Placental epithelial cell (primary cell): ENCODE measurements around the gene SP2. TPM values are rescaled to one million over a fixed set of nuclear protein-coding genes. Genes with fewer than 3 reads are reported as not detected.

Source experiments
- total RNA-seq: library from RNA; depleted of rRNA; stranded (reverse); fragments of >200 nt; gene quantifications from 2 replicates; pipeline ENCODE4 v1.2.3, GENCODE V29; 2012

SP2 gene
- 2.4 and 3.1 TPM in 2 replicates for total RNA-seq

GRCh38 chr17:47895856-47896671, at the start of gene SP2:
Gene SP2 (plus strand): TSS chr17:47896236. CDS start chr17:47896287, 51 bp downstream.

GRCh38 chr17:47850692-47851573, 45.1 kb upstream of the SP2 start, which contains the start of gene SP6:
Gene SP6 (minus strand): TSS chr17:47851163. CDS start chr17:47848429, 2,734 bp downstream.

GRCh38 chr17:47941246-47942095, 45.4 kb downstream of the SP2 start, which contains the start of gene PNPO:
Gene PNPO (plus strand): TSS chr17:47941571. CDS start chr17:47941676, 105 bp downstream.

GRCh38 chr17:47957591-47958490, 61.8 kb downstream of the SP2 start, which contains the start of gene PRR15L:
Gene PRR15L (minus strand): TSS chr17:47957883. CDS start chr17:47953234, 4,649 bp downstream.

GRCh38 chr17:47970725-47971499, 74.9 kb downstream of the SP2 start, which contains the start of gene CDK5RAP3:
Gene CDK5RAP3 (plus strand): TSS chr17:47971113. CDS start chr17:47971147, 34 bp downstream.

Other genes with a start within 250 kb of the SP2 start
- gene KPNB1, start 246.3 kb upstream of the SP2 start, total RNA-seq, result 208 and 253 TPM in 2 replicates
- 13.0 and 20.4 TPM in 2 replicates for gene TBKBP1, start 202.1 kb upstream of the SP2 start, total RNA-seq
- gene TBX21, start 163.0 kb upstream of the SP2 start, total RNA-seq, result not detected in 2 replicates
- 20.4 and 31.0 TPM in 2 replicates for gene OSBPL7, start 74.4 kb upstream of the SP2 start, total RNA-seq
- 42.5 and 56.5 TPM in 2 replicates for gene MRPL10, start 64.7 kb upstream of the SP2 start, total RNA-seq
- not detected in 2 replicates for gene LRRC46, start 64.6 kb upstream of the SP2 start, total RNA-seq
- gene SCRN2, start 55.0 kb upstream of the SP2 start, total RNA-seq, result 42.1 and 51.8 TPM in 2 replicates
- 1.8 and 2.7 TPM in 2 replicates for gene SP6, start 45.1 kb upstream of the SP2 start, total RNA-seq
- 14.1 and 36.0 TPM in 2 replicates for gene PNPO, start 45.3 kb downstream of the SP2 start, total RNA-seq
- 0.39 TPM in 1 of 2 replicates, not detected in the other for gene PRR15L, start 61.6 kb downstream of the SP2 start, total RNA-seq
- gene CDK5RAP3, start 74.9 kb downstream of the SP2 start, total RNA-seq, result 60.7 and 82.1 TPM in 2 replicates
- 26.8 and 108 TPM in 2 replicates for gene COPZ2, start 141.6 kb downstream of the SP2 start, total RNA-seq
- gene NFE2L1, start 152.1 kb downstream of the SP2 start, total RNA-seq, result 90.1 and 110 TPM in 2 replicates
- gene CBX1, start 205.2 kb downstream of the SP2 start, total RNA-seq, result 37.7 and 50.0 TPM in 2 replicates
- gene SNX11, start 211.5 kb downstream of the SP2 start, total RNA-seq, result 5.5 and 10.8 TPM in 2 replicates